Measurements from ENCODE around the gene THTPA. TPM values are rescaled to one million over a fixed set of nuclear protein-coding genes. Genes with fewer than 3 reads are reported as not detected.
A peak's percentile ranks its signal among the peaks of the same experiment; 100 is the strongest.

Gene THTPA
- total and polyA plus RNA-seq, 3 experiments from 2014 or later = 10.7 to 13.4 (median 13.4) TPM

GRCh38 chr14:23572836-23573235 lies 16.8 kb downstream of the THTPA start:
- Histone ChIP-seq H3K9me3 (ENCODE audit: low read length) (no peaks in the 10 kb centered on the region), H3K27me3 (ENCODE audit: insufficient read depth, low read length, poor library complexity, severe bottlenecking) (peaks cover 10% of the 10 kb centered on the region), H3K36me3 (ENCODE audit: insufficient read depth, low read length) (no peaks in the 10 kb centered on the region), H3K27ac (ENCODE audit: low read depth, low read length) (no peak overlapping the region), H3K4me1 (ENCODE audit: insufficient read depth, low read length) (peaks cover 12% of the 10 kb centered on the region), H3K4me3 (ENCODE audit: low read length) (no peak overlapping the region)
- POLR2A ChIA-PET = no interaction called here
- Mint-ChIP-seq H3K27ac (peak overlapping the region in 1 of 8 donors; percentile 57), H3K27me3 (peaks cover 21 to 44% of the 10 kb centered on the region in 2 donors), H3K9me3 (no peaks in the 10 kb centered on the region), H3K36me3 (peaks cover 0 to 3% (median 0%) of the 10 kb centered on the region in 3 donors), H3K4me1 (peaks cover 19 to 27% (median 22%) of the 10 kb centered on the region in 3 donors), H3K4me3 (peak overlapping the region in 1 of 7 donors; percentile 22)
- DNase-seq = no peak
- CTCF ChIA-PET = interaction anchor here (1.4 kb wide), 1 partner anchor 16 kb away, joined by 3 read pairs; no protein-coding TSS in a partner anchor

- Histone ChIP-seq H3K27ac (ENCODE audit: low read depth, low read length) (no peak overlapping the region), H3K4me1 (ENCODE audit: insufficient read depth, low read length) (peaks cover 6% of the 10 kb centered on the region), H3K4me3 (ENCODE audit: low read length) (no peak overlapping the region), H3K9me3 (ENCODE audit: low read length) (no peaks in the 10 kb centered on the region), H3K36me3 (ENCODE audit: insufficient read depth, low read length) (no peaks in the 10 kb centered on the region), H3K27me3 (ENCODE audit: insufficient read depth, low read length, poor library complexity, severe bottlenecking) (peaks cover 17% of the 10 kb centered on the region)
- Mint-ChIP-seq H3K36me3 (peaks cover 0 to 3% (median 0%) of the 10 kb centered on the region in 3 donors), H3K4me3 (peak overlapping the region in 1 of 7 donors; percentile 38), H3K27me3 (peaks cover 24 to 47% of the 10 kb centered on the region in 2 donors), H3K9me3 (peaks cover 0 to 2% (median 0%) of the 10 kb centered on the region in 5 donors), H3K4me1 (peaks cover 15 to 24% (median 15%) of the 10 kb centered on the region in 3 donors), H3K27ac (no peak overlapping the region)
- ChIA-PET POLR2A (no interaction called here), CTCF (no interaction called here)
- DNase-seq = no peak
Measured at GRCh38 chr14:23573384-23574015, 17.4 kb downstream of the THTPA start.

- DNase-seq = no peak
- no peak overlapping the region for H3K4me3 ChIP-seq (ENCODE audit: low read length)
- no peak overlapping the region for H3K27ac ChIP-seq (ENCODE audit: low read depth, low read length)
- H3K9me3 ChIP-seq (ENCODE audit: low read length) = no peaks in the 10 kb centered on the region
- no peaks in the 10 kb centered on the region for H3K36me3 ChIP-seq (ENCODE audit: insufficient read depth, low read length)
- Mint-ChIP-seq H3K27ac (peak overlapping the region in 2 of 8 donors; percentile 67 to 94), H3K36me3 (peaks cover 0 to 3% (median 0%) of the 10 kb centered on the region in 3 donors), H3K4me3 (peak overlapping the region in 6 of 7 donors; percentile 11 to 82 (median 57)), H3K4me1 (peaks cover 8 to 25% (median 12%) of the 10 kb centered on the region in 3 donors), H3K27me3 (peaks cover 39 to 65% of the 10 kb centered on the region in 2 donors), H3K9me3 (peaks cover 0 to 3% (median 0%) of the 10 kb centered on the region in 5 donors)
- ChIA-PET CTCF (no interaction called here), POLR2A (no interaction called here)
- peaks cover 5% of the 10 kb centered on the region for H3K4me1 ChIP-seq (ENCODE audit: insufficient read depth, low read length)
- peaks cover 18% of the 10 kb centered on the region for H3K27me3 ChIP-seq (ENCODE audit: insufficient read depth, low read length, poor library complexity, severe bottlenecking)
Measured at GRCh38 chr14:23577004-23577681, 21.1 kb downstream of the THTPA start.

- POLR2A ChIA-PET = no interaction called here
- H3K9me3 ChIP-seq (ENCODE audit: low read length) = no peaks in the 10 kb centered on the region
- peaks cover 18% of the 10 kb centered on the region for H3K27me3 ChIP-seq (ENCODE audit: insufficient read depth, low read length, poor library complexity, severe bottlenecking)
- H3K4me3 ChIP-seq (ENCODE audit: low read length) = no peak overlapping the region
- H3K36me3 ChIP-seq (ENCODE audit: insufficient read depth, low read length) = no peaks in the 10 kb centered on the region
- H3K27me3 Mint-ChIP-seq = peaks cover 39 to 64% of the 10 kb centered on the region in 2 donors
- H3K27ac Mint-ChIP-seq = no peak overlapping the region
- peak overlapping the region in 2 of 7 donors; percentile 13 to 48 for H3K4me3 Mint-ChIP-seq
- CTCF ChIA-PET = interaction anchor here (0.6 kb wide), 1 partner anchor 1115 kb away, joined by 3 read pairs; no protein-coding TSS in a partner anchor
- H3K4me1 ChIP-seq (ENCODE audit: insufficient read depth, low read length) = peaks cover 5% of the 10 kb centered on the region
- peaks cover 0 to 3% (median 0%) of the 10 kb centered on the region in 5 donors for H3K9me3 Mint-ChIP-seq
- H3K36me3 Mint-ChIP-seq = no peaks in the 10 kb centered on the region
- peaks cover 8 to 25% (median 12%) of the 10 kb centered on the region in 3 donors for H3K4me1 Mint-ChIP-seq
- no peak for DNase-seq
- no peak overlapping the region for H3K27ac ChIP-seq (ENCODE audit: low read depth, low read length)
Measured at GRCh38 chr14:23577710-23578392, 21.8 kb downstream of the THTPA start.

- H3K27me3 ChIP-seq (ENCODE audit: insufficient read depth, low read length, poor library complexity, severe bottlenecking) = peaks cover 18% of the 10 kb centered on the region
- POLR2A ChIA-PET = no interaction called here
- H3K27me3 Mint-ChIP-seq = peaks cover 37 to 59% of the 10 kb centered on the region in 2 donors
Measured at GRCh38 chr14:23578560-23579310, 22.7 kb downstream of the THTPA start, which contains the start of gene JPH4. Gene JPH4 (minus strand): TSS chr14:23578790. CDS start chr14:23577453, 1,337 bp downstream.

GRCh38 chr14:23579311-23579630 lies 23.2 kb downstream of the THTPA start:
- H3K9me3 ChIP-seq (ENCODE audit: low read length) = no peaks in the 10 kb centered on the region
- peaks cover 18% of the 10 kb centered on the region for H3K27me3 ChIP-seq (ENCODE audit: insufficient read depth, low read length, poor library complexity, severe bottlenecking)
- Mint-ChIP-seq H3K27ac (no peak overlapping the region), H3K4me1 (peaks cover 8 to 25% (median 12%) of the 10 kb centered on the region in 3 donors), H3K9me3 (peaks cover 0 to 3% (median 0%) of the 10 kb centered on the region in 5 donors), H3K36me3 (no peaks in the 10 kb centered on the region), H3K27me3 (peaks cover 37 to 63% of the 10 kb centered on the region in 2 donors), H3K4me3 (no peak overlapping the region)
- no peak for DNase-seq
- ChIA-PET POLR2A (no interaction called here), CTCF (no interaction called here)
- H3K36me3 ChIP-seq (ENCODE audit: insufficient read depth, low read length) = no peaks in the 10 kb centered on the region
- H3K27ac ChIP-seq (ENCODE audit: low read depth, low read length) = no peak overlapping the region
- H3K4me3 ChIP-seq (ENCODE audit: low read length) = no peak overlapping the region
- peaks cover 5% of the 10 kb centered on the region for H3K4me1 ChIP-seq (ENCODE audit: insufficient read depth, low read length)

More at GRCh38 chr14:23578560-23579310, 22.7 kb downstream of the THTPA start, which contains the start of gene JPH4:
- Histone ChIP-seq H3K9me3 (ENCODE audit: low read length) (no peaks in the 10 kb centered on the region), H3K4me1 (ENCODE audit: insufficient read depth, low read length) (peaks cover 5% of the 10 kb centered on the region), H3K36me3 (ENCODE audit: insufficient read depth, low read length) (no peaks in the 10 kb centered on the region), H3K27ac (ENCODE audit: low read depth, low read length) (no peak within 1 kb of the TSS), H3K4me3 (ENCODE audit: low read length) (no peak within 1 kb of the TSS)
- H3K36me3 Mint-ChIP-seq = no peaks in the 10 kb centered on the region
- CTCF ChIA-PET = interaction anchor here (0.6 kb wide), 1 partner anchor 1114 kb away, joined by 3 read pairs; no protein-coding TSS in a partner anchor
- H3K27ac Mint-ChIP-seq = peak within 1 kb of the TSS in 1 of 8 donors; percentile 27
- peaks cover 0 to 3% (median 0%) of the 10 kb centered on the region in 5 donors for H3K9me3 Mint-ChIP-seq
- H3K4me3 Mint-ChIP-seq = peak within 1 kb of the TSS in 3 of 7 donors; percentile 13 to 48 (median 48)
- DNase-seq = no peak
- peaks cover 8 to 25% (median 12%) of the 10 kb centered on the region in 3 donors for H3K4me1 Mint-ChIP-seq

GRCh38 chr14:23579739-23580138 lies 23.7 kb downstream of the THTPA start:
- H3K36me3 Mint-ChIP-seq = no peaks in the 10 kb centered on the region
- no peak for DNase-seq
- no peak overlapping the region for H3K4me3 ChIP-seq (ENCODE audit: low read length)
- H3K9me3 Mint-ChIP-seq = peaks cover 0 to 3% (median 0%) of the 10 kb centered on the region in 5 donors
- H3K36me3 ChIP-seq (ENCODE audit: insufficient read depth, low read length) = no peaks in the 10 kb centered on the region
- peaks cover 34 to 60% of the 10 kb centered on the region in 2 donors for H3K27me3 Mint-ChIP-seq
- peaks cover 18% of the 10 kb centered on the region for H3K27me3 ChIP-seq (ENCODE audit: insufficient read depth, low read length, poor library complexity, severe bottlenecking)
- no peaks in the 10 kb centered on the region for H3K9me3 ChIP-seq (ENCODE audit: low read length)
- no peak overlapping the region for H3K4me3 Mint-ChIP-seq
- peaks cover 5% of the 10 kb centered on the region for H3K4me1 ChIP-seq (ENCODE audit: insufficient read depth, low read length)
- CTCF ChIA-PET = interaction anchor here (0.9 to 1.5 kb wide), 2 partner anchors 9 to 19 kb away, joined by 3 read pairs; no protein-coding TSS in a partner anchor
- POLR2A ChIA-PET = no interaction called here
- peaks cover 8 to 25% (median 12%) of the 10 kb centered on the region in 3 donors for H3K4me1 Mint-ChIP-seq
- H3K27ac ChIP-seq (ENCODE audit: low read depth, low read length) = no peak overlapping the region
- H3K27ac Mint-ChIP-seq = peak overlapping the region in 1 of 8 donors; percentile 56
